K562 (cell line): ENCODE measurements around the gene TCOF1. TPM values are rescaled to one million over a fixed set of nuclear protein-coding genes. Genes with fewer than 3 reads are reported as not detected.

Experiments used
- ATAC-seq: fragments of 200-7000 bp; cut with Tn5 transposase; 3 replicates; pipeline ENCODE4 v1.9.1; 2020; ENCODE audit warnings: moderate library complexity
- BruUV-seq: library from RNA; stranded (reverse); fragments of 400-500 nt; replicated peaks from 2 replicates; lab custom pipeline; 2021; lab: Mats Ljungman, UMichigan
- CTCF ChIA-PET: fragments of 300-600 bp; formaldehyde crosslinking; extraction: SDS; loops from one replicate; lab custom pipeline; 2021; ENCODE audit warnings: low intra/inter-chr PET ratio; lab: Yijun Ruan, JAX
- POLR2A ChIA-PET: fragments of 300-600, 350-650 bp; sonication (Branson Sonifier 250); formaldehyde crosslinking; extraction: SDS; loops from one replicate; lab custom pipeline; 2021; ENCODE audit warnings: antibody characterized with exemption, inconsistent platforms; lab: Yijun Ruan, JAX
- DNase-seq, 4 experiments: peaks; one replicate each; pipeline versions ENCODE4 v3.0.0 to v3.0.0-alpha.2; 2011 to 2018; ENCODE audit warnings: low spot score in 3 of 4, mixed read lengths in 3 of 4; ENCODE audit errors: extremely low read depth in 1 of 4
- FAIRE-seq: peaks from 2 replicates; lab custom pipeline; 2011; peaks lifted over from hg19 to GRCh38; lab: Jason Lieb, UNC
- H2AFZ ChIP-seq: 2 replicates; pipeline ENCODE4 v1.6.0; 2011; ENCODE audit warnings: low read depth, low read length, control low read depth, inconsistent platforms
- H3K27ac ChIP-seq: fragments of 200-600 bp; 3 replicates; pipeline ENCODE4 v1.8.0; 2011; ENCODE audit warnings: low read depth, mild to moderate bottlenecking, control low read depth, inconsistent platforms, low read length, moderate library complexity, mixed read lengths; ENCODE audit errors: extremely low read depth
- H3K27me3 ChIP-seq, 2 experiments: fragments of 300-600 bp in 1 of 2; 2 replicates in 1 of 2; 3 replicates in 1 of 2; pipeline versions ENCODE4 v1.6.0 to v1.8.0; 2011; ENCODE audit warnings: inconsistent platforms in 2 of 2, low read length in 2 of 2, mild to moderate bottlenecking in 1 of 2, mixed read lengths in 1 of 2, moderate library complexity in 1 of 2; ENCODE audit not compliant: control insufficient read depth in 2 of 2, insufficient read depth in 2 of 2
- H3K36me3 ChIP-seq: fragments of 300-600 bp; 3 replicates; pipeline ENCODE4 v1.8.0; 2011; ENCODE audit warnings: mild to moderate bottlenecking, low read length, inconsistent platforms; ENCODE audit not compliant: control insufficient read depth, insufficient read depth
- H3K4me1 ChIP-seq, 2 experiments: fragments of 200-600 bp in 1 of 2; replicated peaks in 1 of 2; 2 replicates in 1 of 2; 3 replicates in 1 of 2; pipeline versions ENCODE4 v1.5.1 to v1.8.0; 2011; ENCODE audit warnings: inconsistent platforms in 2 of 2, low read length in 2 of 2, mild to moderate bottlenecking in 1 of 2, mixed read lengths in 1 of 2, moderate library complexity in 1 of 2; ENCODE audit not compliant: control insufficient read depth in 2 of 2, insufficient read depth in 2 of 2
- H3K4me2 ChIP-seq: 2 replicates; pipeline ENCODE4 v1.6.1; 2011; ENCODE audit warnings: low read length, control low read depth, inconsistent platforms, mixed read lengths; ENCODE audit not compliant: insufficient read depth
- H3K4me3 ChIP-seq: fragments of 200-600 bp; sonication (generic), shearing (Covaris generic); 2 replicates; pipeline ENCODE4 v1.5.1; 2016; ENCODE audit warnings: control low read depth, inconsistent platforms
- H3K79me2 ChIP-seq: fragments of 200-600 bp; 3 replicates; pipeline ENCODE4 v1.8.0; 2011; ENCODE audit warnings: low read length, inconsistent platforms; ENCODE audit not compliant: control insufficient read depth, insufficient read depth
- H3K9ac ChIP-seq, 2 experiments: 2 replicates each; pipeline versions ENCODE4 v1.6.0 to v1.6.1; 2011; ENCODE audit warnings: low read depth in 2 of 2, low read length in 2 of 2, control low read depth in 1 of 2, inconsistent platforms in 1 of 2, mild to moderate bottlenecking in 1 of 2, mixed read lengths in 1 of 2; ENCODE audit not compliant: insufficient read depth in 1 of 2
- H3K9me1 ChIP-seq: one replicate; pipeline ENCODE4 v1.6.0; 2011; ENCODE audit warnings: inconsistent platforms, mild to moderate bottlenecking, low read length, moderate library complexity; ENCODE audit not compliant: control insufficient read depth, insufficient read depth
- H3K9me3 ChIP-seq: replicated peaks from 2 replicates; pipeline ENCODE4 v1.5.1; 2011; ENCODE audit warnings: low read depth, low read length, inconsistent platforms; ENCODE audit not compliant: control insufficient read depth, insufficient read depth
- H4K20me1 ChIP-seq: replicated peaks from 2 replicates; pipeline ENCODE4 v1.6.1; 2011; ENCODE audit warnings: low read length, inconsistent platforms, mixed read lengths; ENCODE audit not compliant: control insufficient read depth, insufficient read depth
- DPF2 ChIP-seq: fragments of 450-650 bp; IDR thresholded peaks from 2 replicates; pipeline ENCODE4 v1.6.1; 2016
- ELF2 ChIP-seq: fragments of 250-450 bp; sonication (Bioruptor Pico); IDR thresholded peaks from 2 replicates; pipeline ENCODE4 v1.5.0; 2021; ENCODE audit warnings: mild to moderate bottlenecking
- ETV1 ChIP-seq: fragments of 450-650 bp; conservative IDR thresholded peaks from 2 replicates; pipeline ENCODE4 v1.6.1; 2016; ENCODE audit warnings: missing genetic modification characterization, control low read depth, low read depth, missing compliant biosample characterization
- HDAC1 ChIP-seq, 2 experiments: fragments of 450-650 bp; IDR thresholded peaks; 2 replicates each; pipeline ENCODE4 v1.6.1; 2016 to 2017; ENCODE audit warnings: inconsistent platforms in 1 of 2, mild to moderate bottlenecking in 1 of 2, moderate library complexity in 1 of 2
- HDAC3 ChIP-seq: fragments of 450-650 bp; IDR thresholded peaks from 2 replicates; pipeline ENCODE4 v1.6.1; 2018; ENCODE audit warnings: borderline replicate concordance, mild to moderate bottlenecking, moderate library complexity; ENCODE audit not compliant: partially characterized antibody
- MEIS2 ChIP-seq: fragments of 450-650 bp; IDR thresholded peaks from 2 replicates; pipeline ENCODE4 v1.6.1; 2014; ENCODE audit warnings: mild to moderate bottlenecking; ENCODE audit not compliant: partially characterized antibody
- SIN3A ChIP-seq, 2 experiments: fragments of 150-350 bp in 1 of 2; IDR thresholded peaks; 2 replicates each; pipeline ENCODE4 v1.6.1; 2011 to 2016; ENCODE audit warnings: borderline replicate concordance in 2 of 2, low read depth in 2 of 2, low read length in 2 of 2, mild to moderate bottlenecking in 2 of 2, moderate library complexity in 2 of 2; ENCODE audit not compliant: control insufficient read depth in 1 of 2
- WGBS: fragments of 100-300 bp; shearing (Covaris generic); methylation state at CpG from one replicate; pipeline ENCODE4 v1.1.6; 2016; ENCODE audit warnings: low coverage, mixed read lengths; ENCODE audit not compliant: insufficient coverage; ENCODE audit errors: missing lambda C conversion rate; 5-methylcytosine and 5-hydroxymethylcytosine counted together
- in situ Hi-C: fragments of 300-500 bp; cut with MboI; formaldehyde crosslinking; loops from 4 replicates; pipeline ENCODE4 v1.15.0; 2018; ENCODE audit warnings: inconsistent platforms, mixed read lengths
- intact Hi-C: fragments of 100-400 bp; cut with micrococcal nuclease; formaldehyde crosslinking; loops from 2 replicates; pipeline ENCODE4 v1.14.2; 2022
- polyA plus RNA-seq, 8 experiments: library from polyadenylated mRNA; depleted of rRNA in 4 of 8; stranded (reverse) in 5 of 8; unstranded in 3 of 8; fragments of >200 nt; fragmentation: Nextera tagmentation in 2 of 8; fragmentation: Illumina TruSeq in 1 of 8; extraction: Ambion mirVana in 2 of 8; extraction: Trizol in 1 of 8; gene quantifications; 2 replicates each; pipeline versions ENCODE4 v1.2.1 to v1.2.3, GENCODE V29; 2011 to 2014; ENCODE audit warnings: inconsistent platforms in 1 of 8, missing spikeins in 1 of 8
- total RNA-seq, 7 experiments: library from RNA; depleted of rRNA in 6 of 7; stranded (reverse); fragments of >200 nt in 6 of 7; fragmentation: Illumina TruSeq in 2 of 7; extraction: Trizol in 2 of 7; gene quantifications; 2 replicates each; pipeline versions ENCODE4 v1.2.1 to v1.2.3, GENCODE V29; 2011 to 2021; ENCODE audit warnings: low replicate concordance in 1 of 7
- TF ChIP-seq, protein P1 (sequence below), 2 experiments: fragments of 450-650 bp; conservative IDR thresholded peaks; 2 replicates each; pipeline ENCODE4 v1.6.1; 2017; ENCODE audit warnings: mild to moderate bottlenecking in 2 of 2, moderate library complexity in 2 of 2
- TF ChIP-seq, protein P2 (sequence below), 2 experiments: IDR thresholded peaks in 1 of 2; conservative IDR thresholded peaks in 1 of 2; 2 replicates each; pipeline ENCODE4 v1.6.1; 2016; ENCODE audit warnings: low read depth in 2 of 2, mild to moderate bottlenecking in 1 of 2, missing compliant biosample characterization in 1 of 2, missing genetic modification characterization in 1 of 2, moderate library complexity in 1 of 2

TCOF1 gene
- total and polyA plus RNA-seq, 9 of the 15 experiments (the other 6 are each of a cell fraction or from before 2014, with no cell fraction given) = 9.8 to 134 (median 61.7) TPM

DNA sequence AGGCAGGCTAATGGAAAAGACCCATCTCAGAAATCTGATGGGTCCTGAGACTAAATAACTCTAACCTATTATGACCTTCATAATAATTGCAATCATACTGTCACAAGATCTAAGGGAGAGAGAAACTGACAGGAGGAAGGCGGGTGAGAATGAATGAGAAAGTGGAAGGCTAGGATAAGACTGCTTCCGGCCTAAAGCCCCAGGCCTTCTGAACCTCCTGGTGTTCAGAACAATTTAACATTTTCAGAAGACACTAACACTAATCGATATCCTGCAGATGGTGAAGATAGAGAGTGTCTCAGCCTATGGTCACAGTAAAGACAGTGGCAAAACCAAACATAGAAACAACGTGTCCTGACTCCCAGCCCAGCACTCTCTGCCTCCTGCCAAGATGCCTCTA is 90.8 kb downstream of the TCOF1 start:
- H3K4me2 ChIP-seq = peak overlapping the region; percentile 95
- H3K27me3 ChIP-seq = no peaks in the 10 kb centered on the region
- no peaks in the 10 kb centered on the region for H3K9me1 ChIP-seq
- H3K9ac ChIP-seq = peak overlapping the region; percentile 97 to 98
- peak in 1 of 4 experiments; percentile 26 for DNase-seq
- TF ChIP-seq HDAC3 = no peak
- TF ChIP-seq MEIS2 = peak; percentile 33
- TF ChIP-seq DPF2 = 0 out of 2 replicates have a peak, but pooled peaks have one; percentile 12
- peak in 1 of 2 experiments; percentile 26; a peak in 2 of 4 replicates for TF ChIP-seq SIN3A (IDR thresholded peaks at IDR 0.05; ENCODE audit: borderline replicate concordance in 2 of 2, control insufficient read depth in 1 of 2, low read depth in 2 of 2, low read length in 2 of 2)
- TF ChIP-seq, protein P1, sequence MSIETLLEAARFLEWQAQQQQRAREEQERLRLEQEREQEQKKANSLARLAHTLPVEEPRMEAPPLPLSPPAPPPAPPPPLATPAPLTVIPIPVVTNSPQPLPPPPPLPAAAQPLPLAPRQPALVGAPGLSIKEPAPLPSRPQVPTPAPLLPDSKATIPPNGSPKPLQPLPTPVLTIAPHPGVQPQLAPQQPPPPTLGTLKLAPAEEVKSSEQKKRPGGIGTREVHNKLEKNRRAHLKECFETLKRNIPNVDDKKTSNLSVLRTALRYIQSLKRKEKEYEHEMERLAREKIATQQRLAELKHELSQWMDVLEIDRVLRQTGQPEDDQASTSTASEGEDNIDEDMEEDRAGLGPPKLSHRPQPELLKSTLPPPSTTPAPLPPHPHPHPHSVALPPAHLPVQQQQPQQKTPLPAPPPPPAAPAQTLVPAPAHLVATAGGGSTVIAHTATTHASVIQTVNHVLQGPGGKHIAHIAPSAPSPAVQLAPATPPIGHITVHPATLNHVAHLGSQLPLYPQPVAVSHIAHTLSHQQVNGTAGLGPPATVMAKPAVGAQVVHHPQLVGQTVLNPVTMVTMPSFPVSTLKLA (conservative IDR thresholded peaks at IDR 0.05) = 0 out of 4 replicates have a peak, but pooled peaks of 1 of the 2 experiments have one; percentile 16
- 0 out of 2 replicates have a peak, but pooled peaks have one; percentile 26 for TF ChIP-seq ELF2
- TF ChIP-seq ETV1 (tag) = peak; percentile 53; the same call in 1 of the 2 replicates
- peak in 1 of 2 experiments; percentile 25; a peak in 1 of 4 replicates for TF ChIP-seq HDAC1 (IDR thresholded peaks at IDR 0.05)
- TF ChIP-seq, protein P2, sequence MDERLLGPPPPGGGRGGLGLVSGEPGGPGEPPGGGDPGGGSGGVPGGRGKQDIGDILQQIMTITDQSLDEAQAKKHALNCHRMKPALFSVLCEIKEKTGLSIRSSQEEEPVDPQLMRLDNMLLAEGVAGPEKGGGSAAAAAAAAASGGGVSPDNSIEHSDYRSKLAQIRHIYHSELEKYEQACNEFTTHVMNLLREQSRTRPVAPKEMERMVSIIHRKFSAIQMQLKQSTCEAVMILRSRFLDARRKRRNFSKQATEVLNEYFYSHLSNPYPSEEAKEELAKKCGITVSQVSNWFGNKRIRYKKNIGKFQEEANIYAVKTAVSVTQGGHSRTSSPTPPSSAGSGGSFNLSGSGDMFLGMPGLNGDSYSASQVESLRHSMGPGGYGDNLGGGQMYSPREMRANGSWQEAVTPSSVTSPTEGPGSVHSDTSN (CRISPR knock-in tag; IDR thresholded peaks at IDR 0.05; ENCODE audit: low read depth) = no peak
- TF ChIP-seq, protein P2 (tag; conservative IDR thresholded peaks at IDR 0.05; ENCODE audit: low read depth) = no peak; the same call in 1 of the 2 replicates
- H3K27ac ChIP-seq = peak overlapping the region; percentile 100
- ChIA-PET CTCF (no interaction called here), POLR2A (interaction anchor here (0.8 kb wide), 1 partner anchor 27 kb away, joined by 3 read pairs; no protein-coding TSS in a partner anchor)
- intact Hi-C loops = no loop called here
- ATAC-seq = peak; percentile 8
- peaks cover 40% of the 10 kb centered on the region for H3K79me2 ChIP-seq
- no peak for FAIRE-seq
- in situ Hi-C loops = no loop called here
- no peak overlapping the region for H2AFZ ChIP-seq
- WGBS = 1% methylated on average over 4 of the region's 4 CpGs
- peaks cover 62% of the 10 kb centered on the region for H3K36me3 ChIP-seq
- no TSS peak for BruUV-seq
- H3K9me3 ChIP-seq = no peaks in the 10 kb centered on the region
- peaks cover 31% of the 10 kb centered on the region for H4K20me1 ChIP-seq
- peaks cover 8 to 11% of the 10 kb centered on the region in 2 experiments; a peak in 4 of 5 replicates for H3K4me1 ChIP-seq
- peak overlapping the region; percentile 87 for H3K4me3 ChIP-seq
